K562 (cell line): ENCODE results near the gene UMODL1. TPM values are rescaled to one million over a fixed set of nuclear protein-coding genes. Genes with fewer than 3 reads are reported as not detected.
"Not testable (repeated sequence)": the region's sequence is repeated elsewhere in the genome, so short reads cannot be mapped to it uniquely, and the experiment has no call there.

Experiments
- ATAC-seq: fragments of 200-7000 bp; cut with Tn5 transposase; 3 replicates; pipeline ENCODE4 v1.9.1; 2020; ENCODE audit warnings: moderate library complexity
- BruUV-seq: library from RNA; stranded (reverse); fragments of 400-500 nt; replicated peaks from 2 replicates; lab custom pipeline; 2021; lab: Mats Ljungman, UMichigan
- CTCF ChIA-PET: fragments of 300-600 bp; formaldehyde crosslinking; extraction: SDS; loops from one replicate; lab custom pipeline; 2021; ENCODE audit warnings: low intra/inter-chr PET ratio; lab: Yijun Ruan, JAX
- POLR2A ChIA-PET: fragments of 300-600, 350-650 bp; sonication (Branson Sonifier 250); formaldehyde crosslinking; extraction: SDS; loops from one replicate; lab custom pipeline; 2021; ENCODE audit warnings: antibody characterized with exemption, inconsistent platforms; lab: Yijun Ruan, JAX
- DNase-seq, 4 experiments: peaks; one replicate each; pipeline versions ENCODE4 v3.0.0 to v3.0.0-alpha.2; 2011 to 2018; ENCODE audit warnings: low spot score in 3 of 4, mixed read lengths in 3 of 4; ENCODE audit errors: extremely low read depth in 1 of 4
- FAIRE-seq: peaks from 2 replicates; lab custom pipeline; 2011; peaks lifted over from hg19 to GRCh38; lab: Jason Lieb, UNC
- H2AFZ ChIP-seq: 2 replicates; pipeline ENCODE4 v1.6.0; 2011; ENCODE audit warnings: low read depth, low read length, control low read depth, inconsistent platforms
- H3K27ac ChIP-seq: fragments of 200-600 bp; 3 replicates; pipeline ENCODE4 v1.8.0; 2011; ENCODE audit warnings: low read depth, mild to moderate bottlenecking, control low read depth, inconsistent platforms, low read length, moderate library complexity, mixed read lengths; ENCODE audit errors: extremely low read depth
- H3K27me3 ChIP-seq, 2 experiments: fragments of 300-600 bp in 1 of 2; 2 replicates in 1 of 2; 3 replicates in 1 of 2; pipeline versions ENCODE4 v1.6.0 to v1.8.0; 2011; ENCODE audit warnings: inconsistent platforms in 2 of 2, low read length in 2 of 2, mild to moderate bottlenecking in 1 of 2, mixed read lengths in 1 of 2, moderate library complexity in 1 of 2; ENCODE audit not compliant: control insufficient read depth in 2 of 2, insufficient read depth in 2 of 2
- H3K36me3 ChIP-seq: fragments of 300-600 bp; 3 replicates; pipeline ENCODE4 v1.8.0; 2011; ENCODE audit warnings: mild to moderate bottlenecking, low read length, inconsistent platforms; ENCODE audit not compliant: control insufficient read depth, insufficient read depth
- H3K4me1 ChIP-seq, 2 experiments: fragments of 200-600 bp in 1 of 2; replicated peaks in 1 of 2; 2 replicates in 1 of 2; 3 replicates in 1 of 2; pipeline versions ENCODE4 v1.5.1 to v1.8.0; 2011; ENCODE audit warnings: inconsistent platforms in 2 of 2, low read length in 2 of 2, mild to moderate bottlenecking in 1 of 2, mixed read lengths in 1 of 2, moderate library complexity in 1 of 2; ENCODE audit not compliant: control insufficient read depth in 2 of 2, insufficient read depth in 2 of 2
- H3K4me2 ChIP-seq: 2 replicates; pipeline ENCODE4 v1.6.1; 2011; ENCODE audit warnings: low read length, control low read depth, inconsistent platforms, mixed read lengths; ENCODE audit not compliant: insufficient read depth
- H3K4me3 ChIP-seq: fragments of 200-600 bp; sonication (generic), shearing (Covaris generic); 2 replicates; pipeline ENCODE4 v1.5.1; 2016; ENCODE audit warnings: control low read depth, inconsistent platforms
- H3K79me2 ChIP-seq: fragments of 200-600 bp; 3 replicates; pipeline ENCODE4 v1.8.0; 2011; ENCODE audit warnings: low read length, inconsistent platforms; ENCODE audit not compliant: control insufficient read depth, insufficient read depth
- H3K9ac ChIP-seq, 2 experiments: 2 replicates each; pipeline versions ENCODE4 v1.6.0 to v1.6.1; 2011; ENCODE audit warnings: low read depth in 2 of 2, low read length in 2 of 2, control low read depth in 1 of 2, inconsistent platforms in 1 of 2, mild to moderate bottlenecking in 1 of 2, mixed read lengths in 1 of 2; ENCODE audit not compliant: insufficient read depth in 1 of 2
- H3K9me1 ChIP-seq: one replicate; pipeline ENCODE4 v1.6.0; 2011; ENCODE audit warnings: inconsistent platforms, mild to moderate bottlenecking, low read length, moderate library complexity; ENCODE audit not compliant: control insufficient read depth, insufficient read depth
- H3K9me3 ChIP-seq: replicated peaks from 2 replicates; pipeline ENCODE4 v1.5.1; 2011; ENCODE audit warnings: low read depth, low read length, inconsistent platforms; ENCODE audit not compliant: control insufficient read depth, insufficient read depth
- H4K20me1 ChIP-seq: replicated peaks from 2 replicates; pipeline ENCODE4 v1.6.1; 2011; ENCODE audit warnings: low read length, inconsistent platforms, mixed read lengths; ENCODE audit not compliant: control insufficient read depth, insufficient read depth
- MEF2D ChIP-seq: conservative IDR thresholded peaks from 2 replicates; pipeline ENCODE4 v1.6.1; 2016; ENCODE audit warnings: low read depth, missing genetic modification characterization, missing compliant biosample characterization
- TCFL5 ChIP-seq: fragments of 250-450 bp; sonication (Bioruptor Pico); conservative IDR thresholded peaks from 2 replicates; pipeline ENCODE4 v1.6.1; 2021; ENCODE audit warnings: mild to moderate bottlenecking, moderate library complexity, matching md5 sums
- WGBS: fragments of 100-300 bp; shearing (Covaris generic); methylation state at CpG from one replicate; pipeline ENCODE4 v1.1.6; 2016; ENCODE audit warnings: low coverage, mixed read lengths; ENCODE audit not compliant: insufficient coverage; ENCODE audit errors: missing lambda C conversion rate; 5-methylcytosine and 5-hydroxymethylcytosine counted together
- in situ Hi-C: fragments of 300-500 bp; cut with MboI; formaldehyde crosslinking; loops from 4 replicates; pipeline ENCODE4 v1.15.0; 2018; ENCODE audit warnings: inconsistent platforms, mixed read lengths
- intact Hi-C: fragments of 100-400 bp; cut with micrococcal nuclease; formaldehyde crosslinking; loops from 2 replicates; pipeline ENCODE4 v1.14.2; 2022
- polyA plus RNA-seq, 8 experiments: library from polyadenylated mRNA; depleted of rRNA in 4 of 8; stranded (reverse) in 5 of 8; unstranded in 3 of 8; fragments of >200 nt; fragmentation: Nextera tagmentation in 2 of 8; fragmentation: Illumina TruSeq in 1 of 8; extraction: Ambion mirVana in 2 of 8; extraction: Trizol in 1 of 8; gene quantifications; 2 replicates each; pipeline versions ENCODE4 v1.2.1 to v1.2.3, GENCODE V29; 2011 to 2014; ENCODE audit warnings: inconsistent platforms in 1 of 8, missing spikeins in 1 of 8
- total RNA-seq, 7 experiments: library from RNA; depleted of rRNA in 6 of 7; stranded (reverse); fragments of >200 nt in 6 of 7; fragmentation: Illumina TruSeq in 2 of 7; extraction: Trizol in 2 of 7; gene quantifications; 2 replicates each; pipeline versions ENCODE4 v1.2.1 to v1.2.3, GENCODE V29; 2011 to 2021; ENCODE audit warnings: low replicate concordance in 1 of 7
- TF ChIP-seq, protein P1 (sequence below): fragments of 450-650 bp; formaldehyde crosslinking; IDR thresholded peaks from 2 replicates; pipeline ENCODE4 v1.4.0; 2020; ENCODE audit warnings: mild to moderate bottlenecking, moderate library complexity

The UMODL1 gene
- total and polyA plus RNA-seq, 9 of the 15 experiments (the other 6 are each of a cell fraction or from before 2014, with no cell fraction given) = not detected

DNA sequence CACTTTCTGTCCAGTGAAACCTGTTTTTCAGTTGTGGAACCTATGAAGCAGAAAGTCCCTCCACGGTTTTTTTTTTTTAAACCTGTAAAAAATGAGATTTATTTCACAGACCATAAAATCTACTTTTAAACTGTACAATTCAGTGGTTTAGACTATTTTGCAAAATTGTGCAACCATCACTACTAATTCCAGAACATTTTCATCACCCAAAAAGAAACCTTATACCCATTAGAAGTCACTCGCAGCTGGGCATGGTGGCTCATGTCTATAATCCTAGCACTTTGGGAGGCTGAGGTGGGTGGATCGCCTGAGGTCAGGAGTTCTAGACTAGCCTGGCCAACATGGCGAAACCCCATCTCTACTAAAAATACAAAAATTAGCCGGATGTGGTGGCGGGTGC lies 45.4 kb downstream of the UMODL1 start:
- not testable (repeated sequence) for H2AFZ ChIP-seq, H3K9ac ChIP-seq, H3K27ac ChIP-seq, BruUV-seq, H3K4me1 ChIP-seq, H3K36me3 ChIP-seq, ATAC-seq, H3K4me2 ChIP-seq, H3K9me1 ChIP-seq, H3K4me3 ChIP-seq, DNase-seq, FAIRE-seq, H3K9me3 ChIP-seq, H3K79me2 ChIP-seq
- ChIA-PET POLR2A (interaction anchor here (1.2 kb wide), 1 partner anchor 9 kb away, joined by 8 read pairs; no protein-coding TSS in a partner anchor), CTCF (interaction anchor here (0.9 to 2.1 kb wide), 3 partner anchors 294 to 504 kb away, joined by 5 to 23 read pairs (median 5); no protein-coding TSS in a partner anchor)
- Histone ChIP-seq H3K27me3 (peaks cover 34 to 71% of the 10 kb centered on the region in 2 experiments; a peak in 4 of 5 replicates), H4K20me1 (peaks cover 23% of the 10 kb centered on the region)
- WGBS = 0% methylated on average over 6 of the region's 6 CpGs
- in situ Hi-C loops (loop anchor here (10.0 kb wide), 2 partner anchors 292 to 502 kb away; no protein-coding TSS in a partner anchor), intact Hi-C loops (loop anchor here (5.0 kb wide), 2 partner anchors 109 to 504 kb away; no protein-coding TSS in a partner anchor)

DNA sequence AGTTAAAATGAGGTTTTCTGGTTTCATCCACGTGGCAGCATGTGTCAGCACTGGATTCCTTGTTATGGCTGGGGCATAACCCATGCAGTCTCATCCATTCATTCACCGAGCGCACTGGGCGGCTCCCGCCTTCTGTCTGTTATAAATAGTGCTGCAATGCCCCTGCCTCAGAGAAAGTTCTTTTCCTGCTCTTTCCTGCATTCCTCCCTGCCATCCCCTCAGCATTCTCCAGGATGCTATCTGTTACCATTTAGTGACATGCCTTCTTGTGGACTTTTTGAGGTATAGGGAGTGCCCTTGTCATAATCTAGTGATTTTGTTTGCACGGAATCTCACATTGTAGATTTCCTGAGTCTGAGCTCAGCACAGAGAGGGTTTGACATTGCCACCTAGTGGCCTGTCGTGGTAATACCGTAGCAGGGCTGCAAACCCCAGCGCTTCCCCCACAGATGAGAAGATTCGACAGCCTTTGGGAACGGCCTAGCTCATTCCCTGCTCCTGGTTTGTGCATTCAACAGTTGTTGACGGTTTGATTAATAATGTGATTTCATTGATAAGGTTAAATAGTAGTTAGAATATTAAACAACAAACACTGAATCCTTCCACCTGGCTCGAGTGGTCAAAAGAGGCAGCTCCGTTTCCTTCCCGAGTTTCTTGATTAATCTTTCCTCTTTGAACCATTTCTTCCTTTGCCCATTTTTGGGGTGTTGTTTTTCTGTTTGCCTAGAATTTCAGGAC lies 46.3 kb downstream of the UMODL1 start:
- WGBS = 8% methylated on average over 15 of the region's 15 CpGs
- DNase-seq = peak; percentile 79 to 88 (median 85)
- no peak overlapping the region for H3K9ac ChIP-seq
- H3K79me2 ChIP-seq = no peaks in the 10 kb centered on the region
- H3K9me3 ChIP-seq = no peaks in the 10 kb centered on the region
- H3K9me1 ChIP-seq = no peaks in the 10 kb centered on the region
- H3K4me2 ChIP-seq = no peak overlapping the region
- H3K4me1 ChIP-seq = peaks cover 0 to 4% of the 10 kb centered on the region in 2 experiments; a peak in 2 of 5 replicates
- H2AFZ ChIP-seq = no peak overlapping the region; the same call in 1 of the 2 replicates
- H3K4me3 ChIP-seq = no peak overlapping the region
- intact Hi-C loops (loop anchor here (1.0 to 5.0 kb wide), 3 partner anchors 110 to 505 kb away; no protein-coding TSS in a partner anchor), in situ Hi-C loops (loop anchor here (10.0 kb wide), 2 partner anchors 293 to 503 kb away; no protein-coding TSS in a partner anchor)
- POLR2A ChIA-PET = interaction anchor here (0.8 to 2.1 kb wide), 7 partner anchors 8 to 142 kb away, joined by 3 to 8 read pairs (median 4); partner anchors contain the start of genes UMODL1 and ZBTB21
- H3K27ac ChIP-seq = no peak overlapping the region
- peak; percentile 99 for FAIRE-seq
- H4K20me1 ChIP-seq = peaks cover 14% of the 10 kb centered on the region; the same call in 1 of the 2 replicates
- peak; percentile 94 for ATAC-seq
- H3K27me3 ChIP-seq = peaks cover 27 to 71% of the 10 kb centered on the region in 2 experiments; a peak in 4 of 5 replicates
- no peaks in the 10 kb centered on the region for H3K36me3 ChIP-seq
- BruUV-seq = no TSS peak
- CTCF ChIA-PET = interaction anchor here (0.8 to 2.1 kb wide), 5 partner anchors 295 to 834 kb away, joined by 3 to 23 read pairs (median 5); no protein-coding TSS in a partner anchor
- TF ChIP-seq, protein P1, sequence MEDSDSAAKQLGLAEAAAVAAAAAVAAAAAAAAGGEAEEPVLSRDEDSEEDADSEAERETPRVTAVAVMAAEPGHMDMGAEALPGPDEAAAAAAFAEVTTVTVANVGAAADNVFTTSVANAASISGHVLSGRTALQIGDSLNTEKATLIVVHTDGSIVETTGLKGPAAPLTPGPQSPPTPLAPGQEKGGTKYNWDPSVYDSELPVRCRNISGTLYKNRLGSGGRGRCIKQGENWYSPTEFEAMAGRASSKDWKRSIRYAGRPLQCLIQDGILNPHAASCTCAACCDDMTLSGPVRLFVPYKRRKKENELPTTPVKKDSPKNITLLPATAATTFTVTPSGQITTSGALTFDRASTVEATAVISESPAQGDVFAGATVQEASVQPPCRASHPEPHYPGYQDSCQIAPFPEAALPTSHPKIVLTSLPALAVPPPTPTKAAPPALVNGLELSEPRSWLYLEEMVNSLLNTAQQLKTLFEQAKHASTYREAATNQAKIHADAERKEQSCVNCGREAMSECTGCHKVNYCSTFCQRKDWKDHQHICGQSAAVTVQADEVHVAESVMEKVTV (CRISPR knock-in tag) = peak; percentile 66
- no peak for TF ChIP-seq MEF2D
- TF ChIP-seq TCFL5 (CRISPR knock-in tag) = no peak
